GM18867 (cell line): Measurements from ENCODE around the gene TPST2.
A peak's percentile ranks its signal among the peaks of the same experiment; 100 is the strongest.

Experiments
- ATAC-seq: cut with Tn5 transposase; IDR thresholded peaks from one replicate; pipeline ENCODE4 v1.9.1; 2021; ENCODE audit warnings: mild to moderate bottlenecking, moderate library complexity; ENCODE audit not compliant: unreplicated experiment

The TPST2 gene

DNA sequence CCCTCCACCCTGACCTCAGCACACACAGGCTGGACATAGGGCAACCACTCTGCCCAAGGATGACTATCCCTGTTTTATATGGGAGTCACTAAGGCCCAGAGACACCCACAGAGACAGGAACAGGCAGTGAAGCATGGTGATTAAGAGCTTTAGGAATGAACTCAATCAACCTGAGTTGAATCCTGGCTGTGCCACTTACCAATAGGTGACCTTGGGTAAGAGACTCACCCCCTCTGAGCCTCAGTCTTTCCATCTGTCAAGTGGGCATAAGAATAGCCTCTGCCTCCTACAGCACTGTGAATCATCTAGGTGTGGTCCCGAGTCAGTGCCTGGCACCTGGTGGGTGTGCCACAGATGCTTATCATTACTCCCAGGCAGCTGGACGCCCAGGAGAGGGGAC is 21.1 kb upstream of the TPST2 start:
- no peak for ATAC-seq

DNA sequence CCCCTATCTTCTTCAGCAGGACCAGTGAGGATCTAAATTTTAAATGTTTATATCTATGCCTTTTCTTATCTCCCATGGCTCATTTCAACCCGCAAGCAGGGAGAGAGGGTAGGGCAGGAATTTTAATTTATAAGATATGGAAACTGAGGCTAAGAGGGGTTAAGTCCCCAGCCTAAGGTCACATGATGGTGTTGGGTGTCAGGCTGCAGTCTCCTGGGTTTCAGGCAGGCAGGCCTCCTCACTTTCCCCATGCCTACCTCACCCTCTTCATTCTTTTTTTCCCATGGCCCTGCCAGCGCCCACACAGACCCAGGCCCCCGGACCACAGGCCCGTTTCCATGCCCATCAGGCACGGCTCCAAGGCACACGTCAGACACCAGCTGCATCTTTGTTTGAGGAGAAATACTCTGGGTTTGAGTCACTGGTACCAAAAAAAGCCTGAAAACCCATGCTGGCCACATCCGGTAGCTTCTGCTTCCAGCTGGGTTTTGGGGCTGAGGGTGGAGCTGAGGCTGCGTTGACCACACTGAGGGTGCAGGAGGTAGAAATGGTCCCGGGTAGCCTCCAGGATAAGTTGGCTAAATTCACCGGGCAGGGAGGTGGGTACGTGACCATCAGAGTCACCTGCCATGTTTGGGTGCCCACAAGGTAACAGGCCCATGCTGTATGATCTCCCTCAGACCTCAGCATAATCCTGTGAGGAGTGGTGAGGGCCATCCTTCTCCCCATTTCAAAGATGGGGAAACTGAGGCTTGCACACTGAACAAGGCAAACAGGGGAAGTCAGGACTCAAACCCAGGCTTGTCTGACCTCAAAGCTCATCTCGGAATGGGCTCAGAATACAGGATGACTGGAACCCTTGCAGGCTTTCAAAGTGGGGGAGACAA is 20.4 kb upstream of the TPST2 start:
- ATAC-seq, result peak; percentile 76

DNA sequence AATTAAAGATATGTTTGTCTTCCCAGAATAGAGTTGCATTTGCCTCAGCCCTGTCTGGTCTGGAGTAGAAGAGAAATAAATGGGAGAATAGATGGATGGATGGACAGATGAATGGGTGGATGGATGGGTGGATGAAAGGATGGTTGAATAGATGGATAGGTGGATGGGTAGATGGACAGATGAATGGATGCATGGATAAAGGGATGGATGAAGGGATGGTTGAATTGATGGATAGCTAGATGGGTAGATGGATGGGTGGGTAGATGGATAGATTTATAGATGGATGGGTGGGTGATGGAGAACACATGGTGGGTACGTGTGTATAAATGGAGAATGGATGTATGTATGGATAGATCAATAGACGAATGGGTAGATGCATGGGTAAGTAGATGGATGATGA is 19.4 kb upstream of the TPST2 start:
- ATAC-seq, result no peak

DNA sequence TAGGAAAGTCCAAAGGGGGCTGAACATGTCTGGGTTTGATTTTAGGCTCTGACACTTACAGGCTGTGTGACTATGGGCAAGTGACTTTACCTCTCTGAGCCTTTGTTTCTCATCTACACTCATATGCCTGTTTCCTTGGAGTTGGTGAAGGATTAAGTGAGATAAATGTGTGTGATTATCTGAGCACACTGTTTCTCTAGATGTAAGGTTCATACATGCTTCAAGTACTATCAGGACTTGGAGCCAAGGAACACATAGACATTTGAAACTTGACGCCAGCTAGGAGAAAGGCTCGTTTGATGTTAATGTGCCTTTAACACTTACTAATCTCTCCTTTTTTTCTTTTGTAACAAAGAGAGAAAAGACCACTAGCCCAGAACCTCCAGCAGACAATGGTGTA is 18.2 kb upstream of the TPST2 start:
- no peak for ATAC-seq

DNA sequence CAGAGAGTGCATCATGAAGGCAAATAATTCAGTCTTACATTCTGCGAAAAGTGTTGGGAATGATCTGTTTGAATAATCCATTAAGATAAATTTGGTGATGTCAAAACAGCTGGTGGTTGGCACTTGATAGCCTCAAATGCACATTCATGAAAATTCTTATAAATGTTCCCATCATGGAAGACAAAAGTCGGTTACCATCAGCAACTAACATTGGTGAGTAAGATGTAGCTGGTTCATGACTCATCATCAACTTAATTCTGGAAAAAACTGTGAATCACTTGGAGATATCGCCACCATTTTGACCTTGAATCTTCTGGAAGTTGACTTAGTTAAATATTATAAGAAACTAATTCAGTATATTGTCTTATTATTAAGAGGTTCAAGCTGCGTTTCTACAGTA is 16.7 kb upstream of the TPST2 start:
- ATAC-seq, result no peak

DNA sequence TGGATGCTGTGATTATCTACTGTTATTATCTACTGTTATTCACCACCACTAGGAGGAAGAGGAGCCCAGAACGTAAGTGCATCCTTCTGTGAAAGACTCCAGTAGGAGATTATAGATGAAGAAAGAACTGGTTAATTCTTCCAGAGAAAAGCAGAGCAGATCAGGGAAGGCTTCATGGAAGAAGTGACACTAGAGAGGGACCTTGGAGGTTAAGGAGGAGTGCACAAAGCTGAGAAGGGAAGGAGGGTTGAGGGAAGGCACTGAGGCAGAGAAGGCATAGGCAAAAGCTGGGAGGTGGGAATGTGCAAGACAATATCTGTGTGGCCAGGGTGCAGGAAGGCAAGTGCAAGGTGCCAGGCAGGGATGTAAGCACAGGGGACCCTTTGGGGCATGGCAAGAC is 14.4 kb upstream of the TPST2 start:
- no peak for ATAC-seq

DNA sequence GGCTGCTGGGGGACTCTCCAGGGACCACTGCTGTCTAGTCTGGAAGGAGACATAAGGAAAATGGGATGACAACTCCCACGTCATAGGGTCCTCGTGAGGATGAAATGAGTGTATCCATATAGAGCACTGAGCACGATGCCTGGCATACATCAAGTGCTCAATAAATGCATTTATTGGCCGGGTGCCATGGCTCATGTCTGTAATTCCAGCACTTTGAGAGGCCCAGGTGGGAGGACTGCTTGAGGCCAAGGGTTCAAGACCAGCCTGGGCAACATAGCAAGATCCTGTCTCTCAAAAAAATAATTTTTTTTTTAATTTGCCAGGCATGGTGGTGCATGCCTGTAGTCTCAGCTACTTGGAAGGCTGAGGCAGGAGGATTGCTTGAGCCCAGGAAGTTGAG is 12.2 kb upstream of the TPST2 start:
- no peak for ATAC-seq

DNA sequence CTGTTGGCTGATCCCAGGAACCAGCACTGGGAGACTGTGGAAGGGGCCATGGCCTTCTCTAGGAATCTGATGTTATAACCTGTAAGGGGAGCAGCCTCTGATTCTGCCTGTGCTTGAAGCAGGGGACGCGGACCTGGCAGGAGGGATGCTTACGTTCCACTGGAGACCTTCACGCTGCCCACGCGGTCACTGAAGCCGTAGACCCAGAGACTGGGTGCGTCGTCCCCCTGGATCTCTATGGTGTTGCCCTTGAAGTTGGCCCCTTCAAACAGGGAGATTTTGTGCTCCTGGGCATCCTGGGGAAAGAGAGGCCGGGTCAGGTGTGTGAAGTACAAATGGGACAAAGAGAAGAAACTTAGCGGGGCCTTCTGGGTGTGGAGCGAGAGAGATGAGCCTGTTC is 11.8 kb upstream of the TPST2 start:
- ATAC-seq, result no peak

DNA sequence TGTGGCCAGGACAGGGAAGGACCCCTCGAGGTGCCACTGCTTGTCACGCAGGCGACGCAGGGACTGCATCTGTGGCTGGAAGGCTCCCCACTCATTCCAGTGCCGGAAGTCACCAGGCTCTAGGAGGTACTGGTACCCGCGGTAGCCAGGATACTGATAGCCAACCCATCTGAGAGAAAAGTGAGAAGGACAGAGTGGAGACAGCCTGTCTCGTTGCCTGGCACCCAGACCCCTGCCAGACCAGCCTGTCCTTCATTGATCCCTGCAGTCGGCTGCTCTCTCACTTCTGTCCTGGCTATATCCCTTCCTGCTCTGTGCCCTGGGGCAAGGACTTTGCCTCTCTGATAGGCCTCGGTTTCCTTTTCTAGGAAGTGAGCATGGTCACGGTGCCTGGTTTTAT is 9.6 kb upstream of the TPST2 start:
- ATAC-seq, result no peak

DNA sequence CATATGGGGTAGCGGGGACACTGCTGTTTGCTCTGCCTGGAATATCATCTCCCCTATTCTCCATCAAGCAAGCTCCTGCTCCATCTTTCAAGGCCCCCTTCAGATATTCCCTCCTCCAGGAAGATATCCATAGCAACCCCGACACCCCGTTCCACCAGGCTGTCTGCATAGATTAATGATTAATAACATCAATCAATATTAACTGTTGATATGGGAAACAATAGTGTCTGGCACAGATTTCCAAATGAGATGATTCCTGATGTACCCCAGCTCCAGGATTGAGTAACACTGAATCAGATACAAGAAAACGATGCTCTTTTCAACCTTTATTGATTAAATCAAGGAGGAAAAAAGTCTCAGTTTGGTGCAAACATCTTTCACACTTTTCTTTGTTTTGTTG is 7.5 kb upstream of the TPST2 start:
- no peak for ATAC-seq

DNA sequence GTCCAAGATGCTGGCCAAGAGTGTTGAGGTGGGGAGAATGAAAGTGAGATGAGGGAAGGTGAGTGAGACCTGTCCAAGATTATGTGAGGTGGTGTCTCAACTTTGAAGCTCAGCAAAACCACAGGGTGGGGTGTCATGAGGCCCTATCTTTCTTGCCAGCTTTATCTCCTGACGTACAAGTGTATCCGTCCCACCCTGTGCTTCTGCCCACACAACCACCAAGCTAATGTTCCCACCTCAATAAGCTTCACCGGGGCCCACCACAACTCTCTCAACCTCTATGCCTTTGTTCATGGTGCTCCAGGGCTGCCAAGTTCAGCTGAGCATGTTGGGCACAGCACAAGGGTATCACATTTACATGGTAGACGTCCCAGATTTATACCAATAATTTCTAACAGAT is 7.1 kb upstream of the TPST2 start:
- ATAC-seq, result no peak

DNA sequence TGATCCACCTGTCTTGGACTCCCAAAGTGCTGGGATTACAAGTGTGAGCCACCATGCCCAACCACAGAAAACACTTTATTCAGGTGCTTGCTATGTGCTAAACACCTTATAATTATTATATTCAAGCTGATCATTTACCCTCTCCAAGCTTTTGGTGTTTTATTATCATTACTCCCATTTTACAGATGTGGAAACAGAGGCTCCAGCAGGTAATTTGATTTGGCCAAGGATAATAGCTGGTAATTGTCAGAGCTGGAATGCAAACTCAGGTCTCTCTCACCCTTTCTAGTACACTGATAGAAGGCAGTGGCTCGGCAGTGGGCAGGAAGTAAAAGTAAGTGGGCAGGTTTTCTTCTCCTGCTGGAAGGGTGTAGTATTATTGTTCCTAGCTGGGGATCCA is 3.8 kb upstream of the TPST2 start:
- no peak for ATAC-seq

DNA sequence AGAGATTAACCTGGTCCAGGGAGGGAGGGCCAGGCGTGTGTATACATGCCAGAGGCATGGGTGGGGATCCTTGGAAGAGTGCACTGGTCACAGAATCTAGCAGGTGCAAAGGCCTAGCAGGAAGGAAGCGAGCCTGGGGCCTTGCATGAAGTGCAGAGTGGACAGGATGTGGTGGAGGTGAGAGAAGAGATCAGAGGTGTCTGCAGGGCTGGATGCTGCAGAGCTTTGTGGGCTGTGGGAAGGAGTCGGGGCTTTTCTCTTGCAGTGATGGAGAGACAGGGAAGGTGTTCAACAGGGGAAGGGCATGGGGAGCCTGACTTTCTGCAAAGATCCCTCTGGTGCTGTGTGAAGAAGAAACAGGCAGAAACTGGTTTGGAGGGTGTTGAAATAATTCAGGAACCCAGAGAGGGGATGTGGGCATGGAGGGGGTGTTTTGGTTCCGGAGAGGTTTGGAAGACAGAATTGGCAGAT is 2.5 kb upstream of the TPST2 start:
- ATAC-seq, result peak; percentile 54

DNA sequence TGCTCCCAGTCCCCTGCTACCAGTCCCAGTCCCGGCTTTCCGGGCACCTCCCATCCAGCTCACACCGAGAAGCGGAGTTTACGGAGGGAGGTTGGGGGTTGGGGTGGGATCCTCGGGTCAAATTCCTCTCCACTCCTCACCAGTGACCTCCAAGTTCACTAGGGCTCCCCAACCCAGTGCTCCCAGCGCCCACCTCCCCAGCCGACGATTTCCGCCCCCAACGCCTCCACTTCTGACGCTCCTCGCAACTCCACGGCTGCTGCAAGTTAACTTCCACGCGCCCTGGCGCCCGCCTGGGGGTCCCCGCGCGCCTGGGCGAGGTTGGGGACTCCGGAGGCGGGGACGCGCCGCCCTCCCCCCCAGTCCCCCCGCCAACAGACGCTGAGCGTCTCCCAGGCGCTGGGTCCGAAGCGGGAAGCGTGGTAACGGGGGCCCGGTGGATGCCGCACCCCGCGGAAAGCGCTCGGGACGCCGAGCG is 526 bp downstream of the TPST2 start:
- peak; percentile 3 for ATAC-seq

DNA sequence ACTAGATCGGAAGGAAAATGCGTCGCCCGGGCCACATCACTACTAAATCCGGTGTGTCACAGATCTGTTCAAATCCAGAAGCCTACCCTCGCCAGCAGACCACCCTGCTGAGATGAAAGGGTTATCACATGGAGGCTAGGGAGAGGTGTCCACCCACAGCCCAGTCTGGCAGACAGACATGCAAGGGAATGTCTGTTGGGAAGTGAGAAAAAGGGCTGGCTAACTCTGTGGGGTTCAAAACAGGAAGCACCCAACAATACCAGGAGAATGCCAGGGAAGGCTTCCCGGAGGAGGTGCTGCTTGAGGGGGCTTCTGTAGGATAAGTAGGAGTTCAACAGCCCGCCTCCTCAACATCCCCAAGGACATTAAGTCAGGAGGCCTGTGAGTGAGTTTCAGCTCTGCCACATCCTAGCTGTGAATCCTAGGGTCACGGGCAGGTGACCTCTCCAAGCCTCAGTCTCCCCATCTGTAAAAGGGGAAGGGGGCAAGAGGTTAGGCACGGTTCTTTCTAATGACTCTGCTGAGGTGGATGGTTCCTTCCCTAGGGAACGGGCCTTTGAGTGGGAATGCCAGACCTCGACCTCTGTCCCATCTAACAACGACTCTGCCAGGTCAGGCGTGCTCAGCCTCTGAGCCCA is 1.1 kb downstream of the TPST2 start:
- ATAC-seq, result no peak

DNA sequence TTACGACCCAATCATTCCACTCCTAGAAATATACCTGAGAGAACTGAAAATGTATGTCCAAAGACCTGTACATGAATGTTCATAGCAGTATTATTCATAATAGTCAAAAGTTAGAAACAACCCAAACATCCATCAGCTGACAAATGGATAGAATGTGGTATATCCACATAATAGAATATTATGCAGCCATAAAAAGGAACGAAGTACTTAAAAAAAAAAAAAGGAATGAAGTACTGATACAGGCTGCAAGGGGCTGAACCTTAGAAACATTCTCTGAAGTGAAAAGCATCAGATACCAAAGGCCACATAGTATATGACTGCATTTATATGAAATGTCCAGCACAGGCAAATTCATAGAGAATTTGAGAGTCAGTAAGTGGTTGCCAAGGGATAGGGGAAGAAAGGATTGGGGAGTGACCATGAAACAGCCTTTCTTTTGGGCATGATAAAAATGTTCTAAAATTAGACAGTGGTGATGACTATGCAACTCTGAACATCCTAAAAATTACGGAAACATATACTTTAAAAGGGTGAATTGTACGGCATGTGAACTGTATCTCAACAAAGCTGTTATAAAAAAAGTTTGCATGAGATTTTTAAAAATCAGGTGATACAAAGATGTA is 1.8 kb downstream of the TPST2 start:
- ATAC-seq, result no peak

DNA sequence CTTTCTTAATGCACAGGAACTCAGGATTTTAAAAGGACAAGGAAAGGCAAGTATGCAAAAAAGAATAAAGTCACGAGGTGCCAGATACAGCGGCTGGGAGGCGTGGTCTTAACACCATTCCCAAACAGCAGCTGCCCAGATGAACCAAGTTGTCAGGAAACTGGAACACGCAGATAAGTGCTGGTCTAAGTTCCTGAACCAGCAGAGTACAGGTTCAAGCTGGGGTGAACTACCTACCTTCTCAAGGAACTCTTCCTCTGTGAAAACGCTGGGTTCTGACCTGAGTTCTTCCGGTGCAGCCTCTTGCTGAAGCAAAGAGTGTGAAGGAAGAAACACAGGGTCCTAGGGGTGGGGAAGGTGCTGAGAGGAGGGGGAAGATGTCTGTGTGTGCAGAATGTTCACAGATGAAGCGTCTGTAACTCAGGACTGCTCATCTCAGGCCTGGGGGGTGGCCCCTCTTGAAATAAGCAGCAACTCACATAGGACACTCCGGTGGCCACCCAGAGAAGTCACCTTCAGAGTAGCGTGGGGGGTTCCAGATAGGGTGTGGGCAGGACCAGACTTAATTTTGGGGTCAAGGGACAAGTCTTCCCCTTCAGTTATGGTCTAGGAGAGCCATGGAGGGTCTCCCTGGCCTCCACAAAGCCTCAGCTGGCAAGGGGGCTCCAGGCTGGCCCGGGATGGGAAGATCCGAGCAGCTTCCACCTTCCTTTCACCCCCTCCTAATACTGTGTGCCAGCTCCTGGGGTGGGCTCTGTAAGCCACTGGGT is 3.2 kb downstream of the TPST2 start:
- ATAC-seq, result no peak

DNA sequence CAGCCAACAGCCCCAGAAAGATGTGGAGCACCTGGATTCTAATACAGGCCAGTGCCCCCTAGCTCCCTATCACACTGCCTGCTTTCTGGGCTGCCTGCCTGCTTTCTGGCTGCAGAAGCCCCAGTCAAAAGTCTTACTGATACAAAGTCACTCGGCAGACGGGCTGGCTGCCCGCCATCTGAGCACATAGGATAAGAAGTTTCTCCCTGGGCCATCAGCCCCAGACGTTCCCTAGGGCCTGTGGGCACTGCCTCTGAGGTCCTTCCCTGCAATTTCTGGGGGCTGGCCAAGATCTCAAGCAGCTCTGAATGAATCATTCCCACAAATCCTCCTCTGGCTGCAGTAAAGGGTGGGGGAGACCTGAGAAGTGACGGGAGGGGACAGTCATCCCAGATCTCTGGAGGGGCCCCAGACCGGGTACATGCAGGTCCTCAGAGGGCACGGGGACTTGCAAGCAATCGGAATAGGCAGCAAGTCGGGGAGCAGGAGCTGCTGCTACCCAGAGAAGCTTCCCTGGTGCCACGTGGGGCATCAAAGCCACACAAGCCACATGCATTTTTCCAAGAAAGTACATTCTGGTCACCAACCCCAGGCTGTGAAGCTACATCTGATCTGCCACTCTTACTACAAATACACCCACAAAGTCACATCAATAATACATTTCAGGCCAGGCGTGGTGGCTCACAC is 4.7 kb downstream of the TPST2 start:
- ATAC-seq, result no peak

DNA sequence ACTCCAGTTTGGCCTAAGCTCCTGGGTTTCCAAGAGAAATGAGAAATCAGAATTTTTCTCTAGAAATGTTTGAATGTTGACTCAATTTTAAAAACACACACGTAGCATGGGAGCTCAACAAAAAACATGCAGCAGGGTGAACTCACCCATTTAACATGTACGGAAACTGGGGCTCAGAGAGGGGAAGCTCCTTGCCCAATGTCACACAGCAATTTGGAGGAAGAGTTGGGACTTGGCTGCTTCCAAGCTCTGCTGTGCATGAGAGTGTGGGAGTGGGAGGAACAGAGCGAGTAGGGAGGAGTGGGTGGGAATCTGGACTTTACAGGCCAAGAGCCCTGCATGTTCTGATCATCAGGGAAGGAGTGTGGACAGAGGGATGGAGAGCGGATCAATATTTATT is 5.9 kb downstream of the TPST2 start:
- ATAC-seq, result no peak

DNA sequence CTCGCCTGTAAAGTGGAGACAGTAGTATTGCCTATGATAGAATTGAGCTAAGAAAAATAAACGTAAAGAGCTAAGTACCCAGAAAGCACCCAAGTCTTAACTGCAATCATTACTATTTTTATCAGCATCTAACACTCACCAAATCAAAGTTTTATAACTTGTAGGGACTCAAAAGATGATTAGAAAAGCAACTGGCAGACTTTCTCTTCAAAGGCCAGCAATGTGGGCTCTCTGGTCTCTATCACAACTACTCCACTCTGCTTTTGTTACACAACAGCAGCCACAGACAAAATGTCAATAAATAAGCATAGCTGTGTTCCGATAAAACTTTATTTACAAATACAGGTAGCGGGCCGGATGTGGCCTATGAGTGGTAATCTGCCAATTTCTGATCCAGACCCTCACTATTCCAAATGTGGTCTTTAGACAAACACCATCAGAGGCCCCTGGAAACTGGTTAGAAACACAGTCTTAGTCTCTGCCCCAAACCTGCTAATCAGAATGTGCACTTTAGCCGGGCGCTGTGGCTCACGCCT is 8.2 kb downstream of the TPST2 start:
- no peak for ATAC-seq
